PC-3 (cell line): Measurements from ENCODE around the gene AHDC1. TPM values are rescaled to one million over a fixed set of nuclear protein-coding genes. Genes with fewer than 3 reads are reported as not detected.

Experiments
- ATAC-seq: fragments of 200-7000 bp; cut with Tn5 transposase; 2 replicates; pipeline ENCODE4 v1.9.1; 2020; ENCODE audit warnings: mild to moderate bottlenecking, moderate library complexity
- BruUV-seq: library from RNA; stranded (reverse); fragments of 400-500 nt; replicated peaks from 2 replicates; lab custom pipeline; 2021; lab: Mats Ljungman, UMichigan
- CTCF ChIA-PET: fragments of 300-600 bp; sonication (Branson Sonifier 250); formaldehyde crosslinking; loops from one replicate; lab custom pipeline; 2022; ENCODE audit warnings: antibody characterized with exemption; lab: Charles Lee
- POLR2A ChIA-PET: fragments of 300-600 bp; sonication (Branson Sonifier 250); formaldehyde crosslinking; loops from one replicate; lab custom pipeline; 2022; ENCODE audit warnings: antibody characterized with exemption; ENCODE audit not compliant: unreplicated experiment; lab: Charles Lee
- DNase-seq: peaks from one replicate; pipeline ENCODE4 v3.0.0-alpha.2; 2015
- H2AFZ ChIP-seq: fragments of 300-600 bp; sonication (generic); 2 replicates; pipeline ENCODE4 v1.6.0; 2016; ENCODE audit warnings: antibody characterized with exemption, low read length
- H3F3A ChIP-seq: fragments of 300-600 bp; sonication (generic); one replicate; pipeline ENCODE4 v1.6.0; 2017; ENCODE audit warnings: antibody characterized with exemption, low read length, control low read depth, mild to moderate bottlenecking; ENCODE audit not compliant: unreplicated experiment
- H3K27ac ChIP-seq: fragments of 300-600 bp; sonication (generic); 2 replicates; pipeline ENCODE4 v1.5.1; 2016; ENCODE audit warnings: mild to moderate bottlenecking, low read length
- H3K27me3 ChIP-seq: fragments of 300-600 bp; sonication (generic); 2 replicates; pipeline ENCODE4 v1.6.1; 2016; ENCODE audit warnings: low read length, mixed read lengths
- H3K36me3 ChIP-seq: fragments of 300-600 bp; sonication (generic); 2 replicates; pipeline ENCODE4 v1.6.1; 2016; ENCODE audit warnings: low read depth, mixed run types, low read length, mixed read lengths
- H3K4me1 ChIP-seq: fragments of 300-600 bp; sonication (generic); 2 replicates; pipeline ENCODE4 v1.5.1; 2016; ENCODE audit warnings: low read length; ENCODE audit not compliant: insufficient read depth
- H3K4me2 ChIP-seq: fragments of 300-600 bp; sonication (generic); 2 replicates; pipeline ENCODE4 v1.6.0; 2016; ENCODE audit warnings: low read length
- H3K4me3 ChIP-seq: fragments of 300-600 bp; sonication (generic); 2 replicates; pipeline ENCODE4 v1.5.1; 2016; ENCODE audit warnings: mild to moderate bottlenecking, low read length, mixed read lengths
- H3K79me2 ChIP-seq: fragments of 300-600 bp; sonication (generic); 2 replicates; pipeline ENCODE4 v1.6.1; 2017; ENCODE audit warnings: low read length, mixed read lengths
- H3K9ac ChIP-seq: fragments of 300-600 bp; sonication (generic); 2 replicates; pipeline ENCODE4 v1.6.0; 2016; ENCODE audit warnings: mild to moderate bottlenecking, low read length
- H3K9me2 ChIP-seq: fragments of 300-600 bp; sonication (generic); replicated peaks from 2 replicates; pipeline ENCODE4 v1.6.1; 2016; ENCODE audit warnings: mixed run types, low read length, mixed read lengths
- H3K9me3 ChIP-seq: fragments of 300-600 bp; sonication (generic); 2 replicates; pipeline ENCODE4 v1.6.1; 2016; ENCODE audit warnings: low read length, mixed read lengths
- H4K20me1 ChIP-seq: fragments of 300-600 bp; sonication (generic); 2 replicates; pipeline ENCODE4 v1.6.1; 2016; ENCODE audit warnings: low read length, mixed read lengths
- CTCF ChIP-seq: fragments of 300-600 bp; sonication (generic); conservative IDR thresholded peaks from 2 replicates; pipeline ENCODE4 v1.5.1; 2017; ENCODE audit warnings: antibody characterized with exemption, low read depth, mild to moderate bottlenecking, low read length
- EZH2 ChIP-seq: fragments of 300-600 bp; sonication (generic); IDR thresholded peaks from one replicate; pipeline ENCODE4 v1.6.1; 2017; ENCODE audit warnings: antibody characterized with exemption, mild to moderate bottlenecking, low read length; ENCODE audit not compliant: unreplicated experiment
- EZH2phosphoT487 ChIP-seq: fragments of 300-600 bp; sonication (generic); IDR thresholded peaks from 2 replicates; pipeline ENCODE4 v1.6.1; 2018; ENCODE audit warnings: mild to moderate bottlenecking, antibody characterized with exemption, low read length, borderline replicate concordance
- intact Hi-C: fragments of 100-400 bp; cut with micrococcal nuclease; formaldehyde crosslinking; loops from 2 replicates; pipeline ENCODE4 v1.9.0; 2023
- total RNA-seq: library from RNA; depleted of rRNA; stranded (reverse); fragments of >200 nt; gene quantifications from 2 replicates; pipeline ENCODE4 v1.2.3, GENCODE V29; 2014

The AHDC1 gene
- total RNA-seq, 1 experiment from 2014 or later, result 15.2 TPM

- Histone ChIP-seq H3K27ac (no peak overlapping the region), H3K4me1 (peaks cover 43% of the 10 kb centered on the region), H3K4me3 (peak overlapping the region; percentile 48; the same call in 1 of the 2 replicates), H4K20me1 (peaks cover 66% of the 10 kb centered on the region), H3K9me2 (no peaks in the 10 kb centered on the region), H3K4me2 (peak overlapping the region; percentile 75), H3K36me3 (no peaks in the 10 kb centered on the region), H3K79me2 (peaks cover 88% of the 10 kb centered on the region), H3K27me3 (no peaks in the 10 kb centered on the region), H3K9me3 (no peaks in the 10 kb centered on the region), H3F3A (no peaks in the 10 kb centered on the region), H3K9ac (no peak overlapping the region), H2AFZ (no peak overlapping the region)
- CTCF ChIA-PET, result interaction anchor here (0.6 to 1.2 kb wide), 2 partner anchors 35 to 67 kb away, joined by 7 to 8 read pairs; no protein-coding TSS in a partner anchor
- POLR2A ChIA-PET, result interaction anchor here (0.6 to 0.7 kb wide), 4 partner anchors 24 to 185 kb away, joined by 3 to 13 read pairs (median 6); no protein-coding TSS in a partner anchor
- DNase-seq (peak; percentile 29), ATAC-seq (no peak)
- BruUV-seq, result no TSS peak
- intact Hi-C loops, result loop anchor here (10.0 kb wide), 1 partner anchor 295 kb away; no protein-coding TSS in a partner anchor
- TF ChIP-seq CTCF (peak; percentile 30; the same call in 1 of the 2 replicates), EZH2 (no peak)
These were observed 4.1 kb downstream of the AHDC1 start for GRCh38 chr1:27599605-27600497.

- no peak overlapping the region for H3K9ac ChIP-seq
- BruUV-seq, result no TSS peak
- H3K9me2 ChIP-seq, result no peaks in the 10 kb centered on the region
- ATAC-seq (peak; percentile 32), DNase-seq (peak; percentile 46)
- peaks cover 43% of the 10 kb centered on the region for H3K4me1 ChIP-seq
- H3K4me3 ChIP-seq, result peak overlapping the region; percentile 48; the same call in 1 of the 2 replicates
- H3K27me3 ChIP-seq, result no peaks in the 10 kb centered on the region
- H4K20me1 ChIP-seq, result peaks cover 66% of the 10 kb centered on the region
- ChIA-PET CTCF (interaction anchor here (0.7 kb wide), 1 partner anchor 9 kb away, joined by 3 read pairs; no protein-coding TSS in a partner anchor), POLR2A (no interaction called here)
- TF ChIP-seq EZH2 (no peak), CTCF (no peak), EZH2phosphoT487 (no peak)
- no peak overlapping the region for H2AFZ ChIP-seq
- no peaks in the 10 kb centered on the region for H3K9me3 ChIP-seq
- intact Hi-C loops, result no loop called here
- H3K79me2 ChIP-seq, result peaks cover 96% of the 10 kb centered on the region
- H3K27ac ChIP-seq, result no peak overlapping the region
- H3K4me2 ChIP-seq, result peak overlapping the region; percentile 75
- H3F3A ChIP-seq, result no peaks in the 10 kb centered on the region
- no peaks in the 10 kb centered on the region for H3K36me3 ChIP-seq
These were observed 4.9 kb downstream of the AHDC1 start for GRCh38 chr1:27598902-27599528.
